ENCODE measurements around the gene IGFBP4.

DNA sequence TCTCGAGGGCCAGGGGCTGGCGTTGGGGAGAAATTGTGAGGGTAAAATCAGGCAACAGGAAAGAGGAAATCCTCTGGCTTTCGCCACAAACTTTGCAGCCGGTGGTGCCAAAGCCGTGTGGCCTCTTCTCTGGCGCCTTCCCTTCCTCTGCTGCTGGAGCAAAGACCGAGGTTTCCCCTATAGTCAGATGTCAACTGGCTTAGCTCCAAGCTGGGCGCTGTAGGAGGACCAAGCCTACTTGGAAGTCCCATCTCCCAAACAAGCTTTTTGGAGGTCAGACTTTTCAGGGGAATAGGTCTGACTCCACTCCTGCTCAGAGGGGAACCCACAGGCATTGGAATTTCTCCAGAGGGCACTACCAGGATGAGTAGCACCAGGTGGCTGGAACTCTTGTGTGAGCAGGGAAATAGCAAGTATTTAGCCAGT, 5.0 kb downstream of the IGFBP4 start:
- no peak for TF ChIP-seq CTCF (IDR thresholded peaks at IDR 0.05)
- TF ChIP-seq POLR2A (IDR thresholded peaks at IDR 0.05), result no peak

All from body of pancreas (tissue), 4 donors.